BLaER1 (cell line): ENCODE results near the gene CAMKMT.

Source experiments
- H3K27ac ChIP-seq: shearing (Covaris generic); formaldehyde crosslinking; 2 replicates; pipeline ENCODE4 v1.8.1; 2022
- H3K27me3 ChIP-seq: shearing (Covaris generic); formaldehyde crosslinking; 2 replicates; pipeline ENCODE4 v1.8.1; 2022
- H3K36me3 ChIP-seq: shearing (Covaris generic); formaldehyde crosslinking; 2 replicates; pipeline ENCODE4 v1.8.1; 2022
- H3K4me1 ChIP-seq: shearing (Covaris generic); formaldehyde crosslinking; 2 replicates; pipeline ENCODE4 v1.8.1; 2022
- H3K4me2 ChIP-seq: shearing (Covaris generic); formaldehyde crosslinking; 2 replicates; pipeline ENCODE4 v1.8.1; 2022
- H3K4me3 ChIP-seq: shearing (Covaris generic); formaldehyde crosslinking; 2 replicates; pipeline ENCODE4 v1.8.1; 2022
- H3K9ac ChIP-seq: shearing (Covaris generic); formaldehyde crosslinking; 2 replicates; pipeline ENCODE4 v1.8.1; 2022
- H3K9me3 ChIP-seq: shearing (Covaris generic); formaldehyde crosslinking; 2 replicates; pipeline ENCODE4 v1.8.1; 2022
- H4K20me1 ChIP-seq: shearing (Covaris generic); formaldehyde crosslinking; 2 replicates; pipeline ENCODE4 v1.8.1; 2022
- Cebpa-rat ChIP-seq: shearing (Covaris generic); IDR thresholded peaks from 2 replicates; pipeline ENCODE4 v1.8.1; 2022

Gene CAMKMT

GRCh38 chr2:44807201-44808025 is 445.7 kb downstream of the CAMKMT start:
- Histone ChIP-seq H3K4me3 (no peak overlapping the region), H3K36me3 (no peaks in the 10 kb centered on the region), H3K4me2 (no peak overlapping the region), H3K27me3 (peaks cover 75% of the 10 kb centered on the region), H4K20me1 (peaks cover 50% of the 10 kb centered on the region), H3K4me1 (no peaks in the 10 kb centered on the region), H3K27ac (no peak overlapping the region), H3K9me3 (0 out of 2 replicates have a peak, but pooled peaks cover 11% of the 10 kb centered on the region), H3K9ac (no peak overlapping the region)
- TF ChIP-seq Cebpa-rat = no peak

- TF ChIP-seq Cebpa-rat = no peak
- no peaks in the 10 kb centered on the region for H3K9me3 ChIP-seq
- no peaks in the 10 kb centered on the region for H3K4me1 ChIP-seq
- peaks cover 39% of the 10 kb centered on the region for H3K27me3 ChIP-seq
- no peak overlapping the region for H3K27ac ChIP-seq
- H3K9ac ChIP-seq = no peak overlapping the region
- H4K20me1 ChIP-seq = peaks cover 19% of the 10 kb centered on the region
- no peak overlapping the region for H3K4me3 ChIP-seq
- H3K36me3 ChIP-seq = no peaks in the 10 kb centered on the region
- no peak overlapping the region for H3K4me2 ChIP-seq
These were observed 449.3 kb downstream of the CAMKMT start for GRCh38 chr2:44810892-44811530.

- Histone ChIP-seq H4K20me1 (no peaks in the 10 kb centered on the region), H3K4me1 (no peaks in the 10 kb centered on the region), H3K27ac (no peak overlapping the region), H3K9me3 (no peaks in the 10 kb centered on the region), H3K27me3 (peaks cover 17% of the 10 kb centered on the region), H3K4me3 (no peak overlapping the region), H3K4me2 (no peak overlapping the region), H3K36me3 (no peaks in the 10 kb centered on the region), H3K9ac (no peak overlapping the region)
- TF ChIP-seq Cebpa-rat = no peak
These were observed 451.4 kb downstream of the CAMKMT start for GRCh38 chr2:44813165-44813564.

- Histone ChIP-seq H3K4me2 (no peak overlapping the region), H3K4me1 (no peaks in the 10 kb centered on the region), H3K9ac (no peak overlapping the region), H4K20me1 (no peaks in the 10 kb centered on the region), H3K4me3 (no peak overlapping the region), H3K36me3 (no peaks in the 10 kb centered on the region), H3K27me3 (peaks cover 13% of the 10 kb centered on the region), H3K27ac (no peak overlapping the region), H3K9me3 (no peaks in the 10 kb centered on the region)
- TF ChIP-seq Cebpa-rat = no peak
These were observed 451.9 kb downstream of the CAMKMT start for GRCh38 chr2:44813658-44814057.

- no peak overlapping the region for H3K4me3 ChIP-seq
These were observed 455.5 kb downstream of the CAMKMT start for GRCh38 chr2:44817256-44817655.

GRCh38 chr2:44817673-44818335 is 456.1 kb downstream of the CAMKMT start:
- Histone ChIP-seq H3K4me1 (no peaks in the 10 kb centered on the region), H3K9me3 (no peaks in the 10 kb centered on the region), H4K20me1 (no peaks in the 10 kb centered on the region), H3K27ac (no peak overlapping the region), H3K4me2 (no peak overlapping the region), H3K36me3 (no peaks in the 10 kb centered on the region), H3K27me3 (no peaks in the 10 kb centered on the region), H3K4me3 (no peak overlapping the region), H3K9ac (no peak overlapping the region)
- no peak for TF ChIP-seq Cebpa-rat

More at GRCh38 chr2:44817256-44817655, 455.5 kb downstream of the CAMKMT start:
- Histone ChIP-seq H3K9ac (no peak overlapping the region), H3K9me3 (no peaks in the 10 kb centered on the region), H4K20me1 (no peaks in the 10 kb centered on the region), H3K27ac (no peak overlapping the region), H3K4me2 (no peak overlapping the region), H3K27me3 (no peaks in the 10 kb centered on the region), H3K4me1 (no peaks in the 10 kb centered on the region), H3K36me3 (no peaks in the 10 kb centered on the region)
- no peak for TF ChIP-seq Cebpa-rat

- Histone ChIP-seq H4K20me1 (no peaks in the 10 kb centered on the region), H3K4me1 (peaks cover 5% of the 10 kb centered on the region; the same call in 1 of the 2 replicates), H3K36me3 (no peaks in the 10 kb centered on the region), H3K4me3 (no peak overlapping the region), H3K4me2 (no peak overlapping the region), H3K27ac (no peak overlapping the region), H3K9me3 (no peaks in the 10 kb centered on the region), H3K9ac (no peak overlapping the region), H3K27me3 (no peaks in the 10 kb centered on the region)
- no peak for TF ChIP-seq Cebpa-rat
These were observed 457.3 kb downstream of the CAMKMT start for GRCh38 chr2:44819061-44819460.

- no peaks in the 10 kb centered on the region for H3K27me3 ChIP-seq
- no peak overlapping the region for H3K4me3 ChIP-seq
- H3K27ac ChIP-seq = no peak overlapping the region
- H3K9me3 ChIP-seq = no peaks in the 10 kb centered on the region
- H3K4me2 ChIP-seq = no peak overlapping the region
- no peaks in the 10 kb centered on the region for H3K36me3 ChIP-seq
- H3K4me1 ChIP-seq = peaks cover 29% of the 10 kb centered on the region
- TF ChIP-seq Cebpa-rat = no peak
- H4K20me1 ChIP-seq = no peaks in the 10 kb centered on the region
- H3K9ac ChIP-seq = no peak overlapping the region; the same call in 1 of the 2 replicates
These were observed 459.8 kb downstream of the CAMKMT start for GRCh38 chr2:44821500-44821899.

GRCh38 chr2:44822174-44822573 is 460.4 kb downstream of the CAMKMT start:
- Histone ChIP-seq H4K20me1 (no peaks in the 10 kb centered on the region), H3K4me3 (no peak overlapping the region), H3K9me3 (no peaks in the 10 kb centered on the region), H3K9ac (no peak overlapping the region), H3K4me1 (peaks cover 32% of the 10 kb centered on the region), H3K27ac (no peak overlapping the region), H3K4me2 (no peak overlapping the region), H3K36me3 (no peaks in the 10 kb centered on the region), H3K27me3 (no peaks in the 10 kb centered on the region)
- TF ChIP-seq Cebpa-rat = no peak
